Caco-2 (cell line): Measurements from ENCODE around the gene KAT7. TPM values are rescaled to one million over a fixed set of nuclear protein-coding genes. Genes with fewer than 3 reads are reported as not detected.

Source experiments
- BruUV-seq: library from RNA; stranded (reverse); fragments of 400-500 nt; replicated peaks from 2 replicates; lab custom pipeline; 2021; lab: Mats Ljungman, UMichigan
- CTCF ChIA-PET: fragments of 300-600 bp; sonication (Branson Sonifier 250); formaldehyde crosslinking; loops from one replicate; lab custom pipeline; 2022; ENCODE audit warnings: antibody characterized with exemption; lab: Charles Lee
- POLR2A ChIA-PET: fragments of 300-600 bp; sonication (Branson Sonifier 250); formaldehyde crosslinking; loops from one replicate; lab custom pipeline; 2022; ENCODE audit warnings: antibody characterized with exemption; lab: Charles Lee
- DNase-seq, 2 experiments: peaks; one replicate each; pipeline versions ENCODE4 v3.0.0 to v3.0.0-alpha.2; 2020 to 2022
- H3K27me3 ChIP-seq: replicated peaks from 2 replicates; pipeline ENCODE4 v1.6.0; 2011; ENCODE audit warnings: low read length; ENCODE audit not compliant: control insufficient read depth, insufficient read depth
- H3K36me3 ChIP-seq: 2 replicates; pipeline ENCODE4 v1.5.1; 2011; ENCODE audit warnings: low read length; ENCODE audit not compliant: control insufficient read depth, insufficient read depth
- H3K4me1 ChIP-seq: fragments of 250-450 bp; sonication (Bioruptor Pico); 2 replicates; pipeline ENCODE4 v1.5.1; 2020; ENCODE audit warnings: mild to moderate bottlenecking
- H3K4me3 ChIP-seq: 2 replicates; pipeline ENCODE4 v1.5.1; 2011; ENCODE audit warnings: low read depth, mild to moderate bottlenecking, control low read depth, low read length
- H3K9me3 ChIP-seq: fragments of 250-450 bp; sonication (Bioruptor Pico); 2 replicates; pipeline ENCODE4 v1.5.1; 2020; ENCODE audit warnings: mild to moderate bottlenecking, moderate library complexity
- H3K27ac Mint-ChIP-seq: one replicate; pipeline ENCODE4 v1.8.0; 2022; ENCODE audit warnings: mixed read lengths; ENCODE audit not compliant: unreplicated experiment
- H3K27me3 Mint-ChIP-seq: one replicate; pipeline ENCODE4 v1.8.0; 2022; ENCODE audit warnings: mixed read lengths; ENCODE audit not compliant: insufficient read depth, unreplicated experiment
- H3K36me3 Mint-ChIP-seq: one replicate; pipeline ENCODE4 v1.8.0; 2022; ENCODE audit warnings: mild to moderate bottlenecking, mixed read lengths; ENCODE audit not compliant: insufficient read depth, unreplicated experiment
- H3K4me1 Mint-ChIP-seq: one replicate; pipeline ENCODE4 v1.8.0; 2022; ENCODE audit warnings: low read depth, mixed read lengths; ENCODE audit not compliant: unreplicated experiment
- H3K4me3 Mint-ChIP-seq: one replicate; pipeline ENCODE4 v1.8.0; 2022; ENCODE audit warnings: mild to moderate bottlenecking, moderate library complexity, mixed read lengths; ENCODE audit not compliant: unreplicated experiment
- H3K9me3 Mint-ChIP-seq: one replicate; pipeline ENCODE4 v1.8.0; 2022; ENCODE audit warnings: mixed read lengths; ENCODE audit not compliant: unreplicated experiment
- CTCF ChIP-seq, 2 experiments: fragments of 200-600 bp in 1 of 2; IDR thresholded peaks; 1 replicate in 1 of 2; 2 replicates in 1 of 2; pipeline versions ENCODE4 v1.5.1 to v1.8.0; 2011 to 2022; ENCODE audit warnings: antibody characterized with exemption in 1 of 2, control low read depth in 1 of 2, inconsistent platforms in 1 of 2, low read depth in 1 of 2, low read length in 1 of 2, mild to moderate bottlenecking in 1 of 2, moderate library complexity in 1 of 2; ENCODE audit not compliant: insufficient read depth in 1 of 2, severe bottlenecking in 1 of 2, unreplicated experiment in 1 of 2
- intact Hi-C: fragments of 100-400 bp; cut with micrococcal nuclease; formaldehyde crosslinking; loops from one replicate; pipeline ENCODE4 v1.10.0; 2022; ENCODE audit not compliant: unreplicated experiment
- total RNA-seq: library from RNA; stranded (reverse); gene quantifications from 2 replicates; pipeline ENCODE4 v1.2.3, GENCODE V29; 2022

KAT7 gene
- total RNA-seq, 1 experiment from 2014 or later: 137 TPM

GRCh38 chr17:49854126-49854525 is 65.6 kb downstream of the KAT7 start:
- Mint-ChIP-seq H3K36me3 (peaks cover 4% of the 10 kb centered on the region), H3K27ac (no peak overlapping the region), H3K4me1 (no peaks in the 10 kb centered on the region), H3K9me3 (no peaks in the 10 kb centered on the region), H3K4me3 (no peak overlapping the region), H3K27me3 (peaks cover 10% of the 10 kb centered on the region)
- Histone ChIP-seq H3K27me3 (no peaks in the 10 kb centered on the region), H3K4me1 (peaks cover 7% of the 10 kb centered on the region; the same call in 1 of the 2 replicates), H3K36me3 (no peaks in the 10 kb centered on the region), H3K4me3 (no peak overlapping the region), H3K9me3 (no peaks in the 10 kb centered on the region)
- CTCF ChIA-PET: no interaction called here
- TF ChIP-seq CTCF (IDR thresholded peaks at IDR 0.05; ENCODE audit: insufficient read depth in 1 of 2, low read depth in 1 of 2, low read length in 1 of 2, severe bottlenecking in 1 of 2, unreplicated experiment in 1 of 2): no peak
- intact Hi-C loops: loop anchor here (5.0 kb wide), 1 partner anchor 287 kb away; no protein-coding TSS in a partner anchor
- no peak for DNase-seq
- BruUV-seq: no TSS peak
- POLR2A ChIA-PET: no interaction called here

GRCh38 chr17:49858796-49859195 is 70.3 kb downstream of the KAT7 start:
- no peak overlapping the region for H3K4me3 ChIP-seq
- peaks cover 10% of the 10 kb centered on the region for H3K27me3 Mint-ChIP-seq
- no peaks in the 10 kb centered on the region for H3K36me3 ChIP-seq
- no peak overlapping the region for H3K4me3 Mint-ChIP-seq
- no peaks in the 10 kb centered on the region for H3K27me3 ChIP-seq
- ChIA-PET POLR2A (no interaction called here), CTCF (no interaction called here)
- TF ChIP-seq CTCF (IDR thresholded peaks at IDR 0.05; ENCODE audit: insufficient read depth in 1 of 2, low read depth in 1 of 2, low read length in 1 of 2, severe bottlenecking in 1 of 2, unreplicated experiment in 1 of 2): no peak
- peaks cover 5% of the 10 kb centered on the region for H3K36me3 Mint-ChIP-seq
- peaks cover 11% of the 10 kb centered on the region for H3K4me1 ChIP-seq
- BruUV-seq: no TSS peak
- peaks cover 7% of the 10 kb centered on the region for H3K4me1 Mint-ChIP-seq
- DNase-seq: no peak
- intact Hi-C loops: no loop called here
- no peaks in the 10 kb centered on the region for H3K9me3 Mint-ChIP-seq
- no peak overlapping the region for H3K27ac Mint-ChIP-seq
- H3K9me3 ChIP-seq: no peaks in the 10 kb centered on the region

- intact Hi-C loops: loop anchor here (2.0 kb wide), 1 partner anchor 93 kb away; no protein-coding TSS in a partner anchor
- BruUV-seq: no TSS peak
- ChIA-PET POLR2A (no interaction called here), CTCF (interaction anchor here (0.8 to 2.6 kb wide), 11 partner anchors 23 to 421 kb away, joined by 3 to 20 read pairs (median 4); partner anchors contain the start of genes COL1A1 and TMEM92)
- Mint-ChIP-seq H3K4me3 (no peak overlapping the region), H3K4me1 (peaks cover 13% of the 10 kb centered on the region), H3K36me3 (peaks cover 5% of the 10 kb centered on the region), H3K27ac (no peak overlapping the region), H3K27me3 (peaks cover 5% of the 10 kb centered on the region), H3K9me3 (no peaks in the 10 kb centered on the region)
- H3K4me3 ChIP-seq: no peak overlapping the region
- no peak for TF ChIP-seq CTCF (IDR thresholded peaks at IDR 0.05; ENCODE audit: insufficient read depth in 1 of 2, low read depth in 1 of 2, low read length in 1 of 2, severe bottlenecking in 1 of 2, unreplicated experiment in 1 of 2)
- no peaks in the 10 kb centered on the region for H3K9me3 ChIP-seq
- H3K27me3 ChIP-seq: no peaks in the 10 kb centered on the region
- H3K36me3 ChIP-seq: no peaks in the 10 kb centered on the region
- DNase-seq: no peak
- peaks cover 15% of the 10 kb centered on the region for H3K4me1 ChIP-seq
Observed at GRCh38 chr17:49859991-49860953, 71.8 kb downstream of the KAT7 start.
